K562 (cell line): ENCODE results near the gene WFDC1. TPM values are rescaled to one million over a fixed set of nuclear protein-coding genes. Genes with fewer than 3 reads are reported as not detected.

Experiments
- ATAC-seq: fragments of 200-7000 bp; cut with Tn5 transposase; 3 replicates; pipeline ENCODE4 v1.9.1; 2020; ENCODE audit warnings: moderate library complexity
- BruUV-seq: library from RNA; stranded (reverse); fragments of 400-500 nt; replicated peaks from 2 replicates; lab custom pipeline; 2021; lab: Mats Ljungman, UMichigan
- CTCF ChIA-PET: fragments of 300-600 bp; formaldehyde crosslinking; extraction: SDS; loops from one replicate; lab custom pipeline; 2021; ENCODE audit warnings: low intra/inter-chr PET ratio; lab: Yijun Ruan, JAX
- POLR2A ChIA-PET: fragments of 300-600, 350-650 bp; sonication (Branson Sonifier 250); formaldehyde crosslinking; extraction: SDS; loops from one replicate; lab custom pipeline; 2021; ENCODE audit warnings: antibody characterized with exemption, inconsistent platforms; lab: Yijun Ruan, JAX
- DNase-seq, 4 experiments: peaks; one replicate each; pipeline versions ENCODE4 v3.0.0 to v3.0.0-alpha.2; 2011 to 2018; ENCODE audit warnings: low spot score in 3 of 4, mixed read lengths in 3 of 4; ENCODE audit errors: extremely low read depth in 1 of 4
- FAIRE-seq: peaks from 2 replicates; lab custom pipeline; 2011; peaks lifted over from hg19 to GRCh38; lab: Jason Lieb, UNC
- H2AFZ ChIP-seq: 2 replicates; pipeline ENCODE4 v1.6.0; 2011; ENCODE audit warnings: low read depth, low read length, control low read depth, inconsistent platforms
- H3K27ac ChIP-seq: fragments of 200-600 bp; 3 replicates; pipeline ENCODE4 v1.8.0; 2011; ENCODE audit warnings: low read depth, mild to moderate bottlenecking, control low read depth, inconsistent platforms, low read length, moderate library complexity, mixed read lengths; ENCODE audit errors: extremely low read depth
- H3K27me3 ChIP-seq, 2 experiments: fragments of 300-600 bp in 1 of 2; 2 replicates in 1 of 2; 3 replicates in 1 of 2; pipeline versions ENCODE4 v1.6.0 to v1.8.0; 2011; ENCODE audit warnings: inconsistent platforms in 2 of 2, low read length in 2 of 2, mild to moderate bottlenecking in 1 of 2, mixed read lengths in 1 of 2, moderate library complexity in 1 of 2; ENCODE audit not compliant: control insufficient read depth in 2 of 2, insufficient read depth in 2 of 2
- H3K36me3 ChIP-seq: fragments of 300-600 bp; 3 replicates; pipeline ENCODE4 v1.8.0; 2011; ENCODE audit warnings: mild to moderate bottlenecking, low read length, inconsistent platforms; ENCODE audit not compliant: control insufficient read depth, insufficient read depth
- H3K4me1 ChIP-seq, 2 experiments: fragments of 200-600 bp in 1 of 2; replicated peaks in 1 of 2; 2 replicates in 1 of 2; 3 replicates in 1 of 2; pipeline versions ENCODE4 v1.5.1 to v1.8.0; 2011; ENCODE audit warnings: inconsistent platforms in 2 of 2, low read length in 2 of 2, mild to moderate bottlenecking in 1 of 2, mixed read lengths in 1 of 2, moderate library complexity in 1 of 2; ENCODE audit not compliant: control insufficient read depth in 2 of 2, insufficient read depth in 2 of 2
- H3K4me2 ChIP-seq: 2 replicates; pipeline ENCODE4 v1.6.1; 2011; ENCODE audit warnings: low read length, control low read depth, inconsistent platforms, mixed read lengths; ENCODE audit not compliant: insufficient read depth
- H3K4me3 ChIP-seq: fragments of 200-600 bp; sonication (generic), shearing (Covaris generic); 2 replicates; pipeline ENCODE4 v1.5.1; 2016; ENCODE audit warnings: control low read depth, inconsistent platforms
- H3K79me2 ChIP-seq: fragments of 200-600 bp; 3 replicates; pipeline ENCODE4 v1.8.0; 2011; ENCODE audit warnings: low read length, inconsistent platforms; ENCODE audit not compliant: control insufficient read depth, insufficient read depth
- H3K9ac ChIP-seq, 2 experiments: 2 replicates each; pipeline versions ENCODE4 v1.6.0 to v1.6.1; 2011; ENCODE audit warnings: low read depth in 2 of 2, low read length in 2 of 2, control low read depth in 1 of 2, inconsistent platforms in 1 of 2, mild to moderate bottlenecking in 1 of 2, mixed read lengths in 1 of 2; ENCODE audit not compliant: insufficient read depth in 1 of 2
- H3K9me1 ChIP-seq: one replicate; pipeline ENCODE4 v1.6.0; 2011; ENCODE audit warnings: inconsistent platforms, mild to moderate bottlenecking, low read length, moderate library complexity; ENCODE audit not compliant: control insufficient read depth, insufficient read depth
- H3K9me3 ChIP-seq: replicated peaks from 2 replicates; pipeline ENCODE4 v1.5.1; 2011; ENCODE audit warnings: low read depth, low read length, inconsistent platforms; ENCODE audit not compliant: control insufficient read depth, insufficient read depth
- H4K20me1 ChIP-seq: replicated peaks from 2 replicates; pipeline ENCODE4 v1.6.1; 2011; ENCODE audit warnings: low read length, inconsistent platforms, mixed read lengths; ENCODE audit not compliant: control insufficient read depth, insufficient read depth
- ATF2 ChIP-seq: sonication (generic); formaldehyde crosslinking; IDR thresholded peaks from 2 replicates; pipeline ENCODE4 v1.8.1; 2022; ENCODE audit warnings: missing genetic modification reagents
- CEBPB ChIP-seq: fragments of 450-650 bp; IDR thresholded peaks from 2 replicates; pipeline ENCODE4 v1.6.1; 2016; ENCODE audit warnings: missing genetic modification characterization, missing compliant biosample characterization
- CREB3L1 ChIP-seq: fragments of 450-650 bp; IDR thresholded peaks from 2 replicates; pipeline ENCODE4 v1.6.1; 2014; ENCODE audit warnings: low read depth, mild to moderate bottlenecking, moderate library complexity, borderline replicate concordance
- E4F1 ChIP-seq: fragments of 250-450 bp; sonication (Bioruptor Pico); IDR thresholded peaks from 2 replicates; pipeline ENCODE4 v1.5.0; 2021; ENCODE audit warnings: mild to moderate bottlenecking, borderline replicate concordance
- ESRRB ChIP-seq: fragments of 250-450 bp; sonication (Bioruptor Pico); IDR thresholded peaks from 2 replicates; pipeline ENCODE4 v1.5.0; 2020; ENCODE audit warnings: mild to moderate bottlenecking, moderate library complexity, borderline replicate concordance
- HNRNPK ChIP-seq: fragments of 200-400 bp; formaldehyde crosslinking; IDR thresholded peaks from one replicate; pipeline ENCODE4 v1.6.1; 2018; ENCODE audit warnings: mild to moderate bottlenecking, low read depth, low read length; ENCODE audit not compliant: poor library complexity, severe bottlenecking
- LARP7 ChIP-seq: fragments of 450-650 bp; IDR thresholded peaks from 2 replicates; pipeline ENCODE4 v1.6.1; 2016
- MCM3 ChIP-seq: fragments of 450-650 bp; IDR thresholded peaks from 2 replicates; pipeline ENCODE4 v1.6.1; 2016
- MYBL2 ChIP-seq, 2 experiments: fragments of 450-650 bp in 1 of 2; sonication (generic) in 1 of 2; formaldehyde crosslinking in 1 of 2; IDR thresholded peaks; 2 replicates each; pipeline versions ENCODE4 v1.6.1 to v1.8.1; 2017 to 2022; ENCODE audit warnings: borderline replicate concordance in 1 of 2, inconsistent platforms in 1 of 2, low read depth in 1 of 2, mild to moderate bottlenecking in 1 of 2, missing genetic modification reagents in 1 of 2, moderate library complexity in 1 of 2
- NCOR1 ChIP-seq: fragments of 450-650 bp; IDR thresholded peaks from 2 replicates; pipeline ENCODE4 v1.6.1; 2016; ENCODE audit warnings: mild to moderate bottlenecking, moderate library complexity
- PHB2 ChIP-seq: fragments of 450-650 bp; IDR thresholded peaks from 2 replicates; pipeline ENCODE4 v1.6.1; 2017; ENCODE audit warnings: low read depth
- PYGO2 ChIP-seq: fragments of 450-650 bp; IDR thresholded peaks from 2 replicates; pipeline ENCODE4 v1.6.1; 2016; ENCODE audit warnings: mild to moderate bottlenecking, missing genetic modification characterization, moderate library complexity, missing compliant biosample characterization
- TBP ChIP-seq: optimal IDR thresholded peaks from 2 replicates; pipeline ENCODE3; 2011; ENCODE audit warnings: low read depth, low read length, improper control_type of control experiment
- THRB ChIP-seq: fragments of 450-650 bp; formaldehyde crosslinking; conservative IDR thresholded peaks from 2 replicates; pipeline ENCODE4 v1.4.0; 2022; ENCODE audit warnings: mild to moderate bottlenecking, missing genetic modification characterization
- ZNF121 ChIP-seq: sonication (generic); formaldehyde crosslinking; conservative IDR thresholded peaks from 2 replicates; pipeline ENCODE4 v1.8.0; 2022; ENCODE audit warnings: missing genetic modification reagents
- ZNF217 ChIP-seq: sonication (generic); formaldehyde crosslinking; IDR thresholded peaks from 2 replicates; pipeline ENCODE4 v1.8.0; 2022; ENCODE audit warnings: mild to moderate bottlenecking, missing genetic modification reagents
- ZNF316 ChIP-seq: fragments of 450-650 bp; IDR thresholded peaks from 2 replicates; pipeline ENCODE4 v1.6.1; 2016
- WGBS: fragments of 100-300 bp; shearing (Covaris generic); methylation state at CpG from one replicate; pipeline ENCODE4 v1.1.6; 2016; ENCODE audit warnings: low coverage, mixed read lengths; ENCODE audit not compliant: insufficient coverage; ENCODE audit errors: missing lambda C conversion rate; 5-methylcytosine and 5-hydroxymethylcytosine counted together
- in situ Hi-C: fragments of 300-500 bp; cut with MboI; formaldehyde crosslinking; loops from 4 replicates; pipeline ENCODE4 v1.15.0; 2018; ENCODE audit warnings: inconsistent platforms, mixed read lengths
- intact Hi-C: fragments of 100-400 bp; cut with micrococcal nuclease; formaldehyde crosslinking; loops from 2 replicates; pipeline ENCODE4 v1.14.2; 2022
- polyA plus RNA-seq, 8 experiments: library from polyadenylated mRNA; depleted of rRNA in 4 of 8; stranded (reverse) in 5 of 8; unstranded in 3 of 8; fragments of >200 nt; fragmentation: Nextera tagmentation in 2 of 8; fragmentation: Illumina TruSeq in 1 of 8; extraction: Ambion mirVana in 2 of 8; extraction: Trizol in 1 of 8; gene quantifications; 2 replicates each; pipeline versions ENCODE4 v1.2.1 to v1.2.3, GENCODE V29; 2011 to 2014; ENCODE audit warnings: inconsistent platforms in 1 of 8, missing spikeins in 1 of 8
- total RNA-seq, 7 experiments: library from RNA; depleted of rRNA in 6 of 7; stranded (reverse); fragments of >200 nt in 6 of 7; fragmentation: Illumina TruSeq in 2 of 7; extraction: Trizol in 2 of 7; gene quantifications; 2 replicates each; pipeline versions ENCODE4 v1.2.1 to v1.2.3, GENCODE V29; 2011 to 2021; ENCODE audit warnings: low replicate concordance in 1 of 7

WFDC1 gene
- total and polyA plus RNA-seq, 9 of the 15 experiments (the other 6 are each of a cell fraction or from before 2014, with no cell fraction given): not detected

- no peaks in the 10 kb centered on the region for H3K36me3 ChIP-seq
- intact Hi-C loops: no loop called here
- peaks cover 48 to 58% of the 10 kb centered on the region in 2 experiments for H3K27me3 ChIP-seq
- H3K4me3 ChIP-seq: no peak overlapping the region
- no peak overlapping the region for H3K27ac ChIP-seq
- no TSS peak for BruUV-seq
- H4K20me1 ChIP-seq: no peaks in the 10 kb centered on the region
- in situ Hi-C loops: no loop called here
- H3K4me1 ChIP-seq: no peaks in the 10 kb centered on the region
- 1% methylated on average over 24 of the region's 24 CpGs for WGBS
- H2AFZ ChIP-seq: no peak overlapping the region
- CTCF ChIA-PET: no interaction called here
- H3K79me2 ChIP-seq: no peaks in the 10 kb centered on the region
- POLR2A ChIA-PET: no interaction called here
- ATAC-seq: no peak
- H3K9me3 ChIP-seq: peaks cover 2% of the 10 kb centered on the region; the same call in 1 of the 2 replicates
- H3K9ac ChIP-seq: no peak overlapping the region
- no peak overlapping the region for H3K4me2 ChIP-seq
- no peak for DNase-seq
- TF ChIP-seq ZNF316 (no peak), HNRNPK (no peak), MYBL2 (IDR thresholded peaks at IDR 0.05; ENCODE audit: low read depth) (no peak), MYBL2 (CRISPR knock-in tag; IDR thresholded peaks at IDR 0.05; ENCODE audit: borderline replicate concordance) (no peak), PYGO2 (tag) (no peak), NCOR1 (no peak), CREB3L1 (no peak), TBP (no peak), THRB (no peak), ATF2 (CRISPR knock-in tag) (no peak), ZNF121 (no peak), ESRRB (CRISPR knock-in tag) (no peak), ZNF217 (CRISPR knock-in tag) (no peak), CEBPB (tag) (no peak), LARP7 (no peak), PHB2 (no peak), MCM3 (no peak), E4F1 (CRISPR knock-in tag) (no peak)
- H3K9me1 ChIP-seq: no peaks in the 10 kb centered on the region
- no peak for FAIRE-seq
Measured at GRCh38 chr16:84319146-84319760, 24.6 kb downstream of the WFDC1 start.
